ENCODE measurements around the gene ANKRD10.
A peak's percentile ranks its signal among the peaks of the same experiment; 100 is the strongest.

ANKRD10 gene

DNA sequence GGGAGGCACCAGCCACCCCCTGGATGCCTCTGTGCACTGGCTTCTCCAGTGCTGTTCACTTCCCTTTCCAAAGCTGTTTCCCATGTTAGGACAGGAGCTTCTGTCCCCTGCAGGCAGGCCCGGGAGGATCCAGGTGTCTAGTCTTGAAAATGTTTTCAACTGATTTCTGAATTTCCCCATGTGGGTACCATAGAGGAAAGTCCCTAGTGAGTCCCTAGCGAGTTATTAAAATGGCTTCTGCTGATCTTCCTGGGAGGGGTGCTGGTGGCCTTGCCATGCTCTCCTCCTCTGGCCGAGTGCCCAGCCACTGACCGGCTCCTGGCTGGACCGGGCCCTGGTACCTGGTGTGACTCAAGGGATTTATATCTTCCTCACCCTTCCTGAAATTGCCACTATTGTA lies 5.2 kb upstream of the ANKRD10 start:
- TF ChIP-seq, protein P1, sequence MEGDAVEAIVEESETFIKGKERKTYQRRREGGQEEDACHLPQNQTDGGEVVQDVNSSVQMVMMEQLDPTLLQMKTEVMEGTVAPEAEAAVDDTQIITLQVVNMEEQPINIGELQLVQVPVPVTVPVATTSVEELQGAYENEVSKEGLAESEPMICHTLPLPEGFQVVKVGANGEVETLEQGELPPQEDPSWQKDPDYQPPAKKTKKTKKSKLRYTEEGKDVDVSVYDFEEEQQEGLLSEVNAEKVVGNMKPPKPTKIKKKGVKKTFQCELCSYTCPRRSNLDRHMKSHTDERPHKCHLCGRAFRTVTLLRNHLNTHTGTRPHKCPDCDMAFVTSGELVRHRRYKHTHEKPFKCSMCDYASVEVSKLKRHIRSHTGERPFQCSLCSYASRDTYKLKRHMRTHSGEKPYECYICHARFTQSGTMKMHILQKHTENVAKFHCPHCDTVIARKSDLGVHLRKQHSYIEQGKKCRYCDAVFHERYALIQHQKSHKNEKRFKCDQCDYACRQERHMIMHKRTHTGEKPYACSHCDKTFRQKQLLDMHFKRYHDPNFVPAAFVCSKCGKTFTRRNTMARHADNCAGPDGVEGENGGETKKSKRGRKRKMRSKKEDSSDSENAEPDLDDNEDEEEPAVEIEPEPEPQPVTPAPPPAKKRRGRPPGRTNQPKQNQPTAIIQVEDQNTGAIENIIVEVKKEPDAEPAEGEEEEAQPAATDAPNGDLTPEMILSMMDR (IDR thresholded peaks at IDR 0.05; ENCODE audit: low read depth, low read length, missing control alignments), result no peak
- DNase-seq (ENCODE audit: low read depth), result no peak
- no peak overlapping the region for H3K4me3 ChIP-seq (ENCODE audit: low read depth, low read length)

DNA sequence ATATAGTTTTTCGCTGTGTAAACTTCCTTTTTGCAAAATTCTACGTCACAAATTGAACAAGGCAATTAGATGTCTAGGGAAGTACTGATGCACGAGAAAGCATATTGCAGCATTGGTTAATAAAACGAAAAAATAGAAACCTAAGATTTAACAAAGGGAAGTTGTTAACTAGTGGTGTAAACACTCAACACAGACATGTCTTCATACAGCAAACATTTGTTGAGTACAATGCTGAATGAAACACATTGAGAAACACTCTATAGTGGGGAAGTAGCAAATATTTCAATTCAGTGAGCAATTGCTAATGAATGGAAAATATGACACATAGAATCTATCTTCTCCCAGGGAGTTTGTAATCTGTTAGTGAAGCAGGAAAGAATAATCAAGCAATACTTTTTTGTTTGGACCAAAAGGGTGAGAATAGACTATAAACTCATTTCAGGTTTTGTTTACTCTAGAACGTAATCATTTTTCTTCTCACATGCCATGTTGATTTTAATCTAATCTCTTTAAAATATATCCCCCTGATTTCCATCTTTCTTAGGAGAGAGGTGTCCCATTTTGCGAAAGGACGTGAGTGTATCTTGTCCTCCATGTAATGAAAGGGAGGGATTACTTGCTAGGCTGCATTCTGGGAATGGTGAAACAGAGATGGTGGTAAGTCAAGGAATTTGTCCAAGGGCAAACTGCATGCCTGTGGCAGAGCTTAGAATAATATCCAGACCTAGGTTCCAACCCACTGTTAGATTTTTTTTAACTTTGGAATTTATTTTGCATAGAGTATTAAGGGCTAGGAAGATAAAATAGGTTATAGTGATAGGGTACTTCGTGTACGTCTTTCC lies 1.7 kb upstream of the ANKRD10 start:
- H3K4me3 ChIP-seq (ENCODE audit: low read depth, low read length), result peak overlapping the region; percentile 78; the same call in 1 of the 2 replicates
- no peak for DNase-seq (ENCODE audit: low read depth)
- TF ChIP-seq, protein P1 (IDR thresholded peaks at IDR 0.05; ENCODE audit: low read depth, low read length, missing control alignments), result no peak

DNA sequence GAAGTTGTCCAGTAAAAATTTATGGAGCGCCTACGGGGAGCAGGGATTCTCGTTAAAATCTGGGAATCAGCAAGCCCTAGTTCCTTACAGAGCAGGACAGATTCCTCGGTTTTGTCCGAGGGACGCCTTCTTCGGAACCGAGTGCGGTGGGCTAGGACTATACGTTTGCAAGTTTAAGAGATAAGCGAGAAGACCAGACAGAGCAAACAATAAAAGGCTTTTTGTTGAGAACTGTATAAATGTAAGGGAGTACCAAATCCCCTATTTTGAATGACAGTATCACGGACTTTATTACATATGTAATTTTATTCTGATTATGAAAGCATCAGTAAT lies 971 bp upstream of the ANKRD10 start:
- no peak for DNase-seq (ENCODE audit: low read depth)
- TF ChIP-seq, protein P1 (IDR thresholded peaks at IDR 0.05; ENCODE audit: low read depth, low read length, missing control alignments), result no peak
- H3K4me3 ChIP-seq (ENCODE audit: low read depth, low read length), result peak overlapping the region; percentile 78

DNA sequence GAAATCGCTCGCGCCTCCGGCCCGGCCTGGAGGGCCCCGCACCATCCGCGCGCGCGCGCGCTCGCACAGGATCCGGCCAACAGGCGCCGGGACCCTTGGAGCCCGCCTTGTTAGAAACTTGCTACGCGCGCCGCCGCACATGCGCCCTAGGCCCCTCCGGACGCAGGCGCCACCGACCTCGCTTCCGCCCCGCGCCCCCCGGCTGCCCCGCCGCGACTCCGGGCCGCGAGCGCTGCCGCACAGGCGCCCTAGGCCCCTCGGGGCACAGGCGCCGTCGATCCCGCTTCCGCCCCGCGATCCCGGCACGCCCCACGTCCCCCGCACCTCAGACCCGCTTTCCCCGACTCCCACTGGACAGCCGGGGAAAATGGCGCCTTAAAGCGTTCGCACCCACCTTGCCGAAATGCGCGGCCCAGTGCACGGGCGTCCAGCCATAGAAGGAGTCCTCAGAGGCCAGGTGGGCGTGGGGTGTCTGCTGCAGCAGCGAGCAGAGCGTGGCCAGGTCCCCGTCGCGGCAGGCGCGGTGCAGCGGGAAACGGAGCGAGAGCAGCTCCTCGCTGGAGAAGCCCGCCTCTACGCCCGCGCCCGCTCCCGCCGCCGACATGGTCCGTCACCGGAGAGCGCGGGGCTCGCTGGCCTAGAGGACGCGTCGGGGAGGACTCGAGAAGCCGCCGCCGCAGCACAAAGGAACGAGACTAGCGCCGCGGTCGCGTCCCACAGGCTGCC lies 375 bp downstream of the ANKRD10 start:
- H3K4me3 ChIP-seq (ENCODE audit: low read depth, low read length), result peak overlapping the region; percentile 75
- TF ChIP-seq, protein P1 (IDR thresholded peaks at IDR 0.05; ENCODE audit: low read depth, low read length, missing control alignments), result no peak
- no peak for DNase-seq (ENCODE audit: low read depth)

DNA sequence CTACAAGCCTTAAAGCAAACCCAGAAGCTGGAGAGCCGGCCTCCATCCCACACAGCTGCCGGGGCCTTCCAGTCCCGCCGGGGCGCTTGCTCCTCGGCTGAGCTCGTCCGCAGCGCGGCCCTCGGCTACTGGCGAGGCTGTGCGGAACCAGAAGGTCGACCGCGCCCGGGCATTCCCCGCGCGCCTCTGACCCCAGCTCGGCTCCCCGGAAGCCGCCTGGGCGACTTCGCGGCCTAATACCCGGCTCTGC lies 863 bp downstream of the ANKRD10 start:
- TF ChIP-seq, protein P1 (IDR thresholded peaks at IDR 0.05; ENCODE audit: low read depth, low read length, missing control alignments), result no peak
- DNase-seq (ENCODE audit: low read depth), result no peak
- H3K4me3 ChIP-seq (ENCODE audit: low read depth, low read length), result peak overlapping the region; percentile 75

DNA sequence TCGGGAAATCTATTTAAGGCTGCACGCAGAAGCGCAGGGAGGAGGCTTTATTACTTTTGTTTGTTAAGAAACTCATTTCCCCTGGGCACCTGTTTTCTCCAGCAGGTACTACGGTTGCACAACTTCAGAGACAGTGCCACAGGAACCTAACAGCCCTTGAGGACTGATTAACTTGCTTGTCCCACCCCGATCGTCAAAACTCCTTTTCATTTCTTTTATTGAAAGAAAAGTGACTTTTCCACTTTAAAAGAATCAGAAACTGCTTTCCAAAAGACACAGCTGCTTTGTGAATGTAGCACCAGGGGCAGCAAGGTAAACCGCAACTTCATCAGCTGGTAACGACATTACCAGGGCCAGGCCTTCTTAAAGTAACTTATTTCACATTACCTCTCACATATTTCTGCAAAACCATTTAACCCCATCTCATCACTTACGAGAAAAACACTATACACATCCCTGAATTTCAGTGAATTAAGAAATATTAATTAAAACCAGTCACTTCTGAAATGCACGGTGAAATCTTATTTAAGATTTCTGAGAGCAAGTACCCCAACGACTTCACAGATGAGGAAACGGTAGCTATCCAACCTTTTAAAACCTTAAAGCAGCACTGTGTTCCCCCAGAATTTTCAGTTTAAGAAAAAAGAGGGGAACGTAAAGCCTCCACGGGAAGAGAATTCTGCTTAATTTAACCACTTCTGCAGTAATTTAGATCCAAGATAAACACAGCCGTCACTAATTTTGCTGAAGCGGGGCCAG lies 1.4 kb downstream of the ANKRD10 start:
- no peak for DNase-seq (ENCODE audit: low read depth)
- TF ChIP-seq, protein P1 (IDR thresholded peaks at IDR 0.05; ENCODE audit: low read depth, low read length, missing control alignments), result no peak
- H3K4me3 ChIP-seq (ENCODE audit: low read depth, low read length), result peak overlapping the region; percentile 75
